Panc1 (cell line): ENCODE data around the gene PAH. TPM values are rescaled to one million over a fixed set of nuclear protein-coding genes. Genes with fewer than 3 reads are reported as not detected.

Source experiments
- ATAC-seq: fragments of 200-7000 bp; cut with Tn5 transposase; 2 replicates; pipeline ENCODE4 v1.9.1; 2020; ENCODE audit warnings: mild to moderate bottlenecking, moderate library complexity
- BruUV-seq: library from RNA; stranded (reverse); fragments of 400-500 nt; replicated peaks from 2 replicates; lab custom pipeline; 2021; lab: Mats Ljungman, UMichigan
- CTCF ChIA-PET: fragments of 300-600 bp; sonication (Branson Sonifier 250); formaldehyde crosslinking; loops from one replicate; lab custom pipeline; 2022; ENCODE audit warnings: antibody characterized with exemption; lab: Charles Lee
- POLR2A ChIA-PET: fragments of 300-600 bp; sonication (Branson Sonifier 250); formaldehyde crosslinking; loops from one replicate; lab custom pipeline; 2022; ENCODE audit warnings: antibody characterized with exemption; lab: Charles Lee
- DNase-seq: peaks from one replicate; pipeline ENCODE4 v3.0.0-alpha.2; 2010; ENCODE audit warnings: low read depth, low spot score
- H3K27ac ChIP-seq: 2 replicates; pipeline ENCODE4 v1.5.1; 2011; ENCODE audit warnings: mild to moderate bottlenecking, low read length, inconsistent platforms
- H3K27me3 ChIP-seq: fragments of 200-500 bp; sonication (Bioruptor generic); 2 replicates; pipeline ENCODE4 v1.6.0; 2014; ENCODE audit warnings: low read length, inconsistent platforms; ENCODE audit not compliant: control insufficient read depth, insufficient read depth
- H3K36me3 ChIP-seq: fragments of 200-500 bp; sonication (Bioruptor generic); 2 replicates; pipeline ENCODE4 v1.5.1; 2014; ENCODE audit warnings: inconsistent platforms, mild to moderate bottlenecking, low read length, moderate library complexity; ENCODE audit not compliant: control insufficient read depth, insufficient read depth
- H3K4me1 ChIP-seq: 2 replicates; pipeline ENCODE4 v1.5.1; 2011; ENCODE audit warnings: inconsistent platforms, mild to moderate bottlenecking, low read length, moderate library complexity; ENCODE audit not compliant: control insufficient read depth, insufficient read depth
- H3K4me3 ChIP-seq, 2 experiments: 2 replicates each; pipeline ENCODE4 v1.5.1; 2011 to 2012; ENCODE audit warnings: low read depth in 2 of 2, low read length in 2 of 2, mild to moderate bottlenecking in 2 of 2, inconsistent platforms in 1 of 2, moderate library complexity in 1 of 2
- H3K9me3 ChIP-seq: fragments of 200-500 bp; sonication (Bioruptor generic); 2 replicates; pipeline ENCODE4 v1.5.1; 2014; ENCODE audit warnings: low read depth, mild to moderate bottlenecking, inconsistent platforms, low read length, moderate library complexity; ENCODE audit not compliant: control insufficient read depth, insufficient read depth
- CTCF ChIP-seq: fragments of 450-650 bp; IDR thresholded peaks from 2 replicates; pipeline ENCODE4 v1.5.1; 2017; ENCODE audit warnings: mild to moderate bottlenecking
- POLR2AphosphoS5 ChIP-seq: IDR thresholded peaks from 2 replicates; pipeline ENCODE4 v1.6.1; 2012; ENCODE audit warnings: mild to moderate bottlenecking, low read depth, low read length, moderate library complexity
- REST ChIP-seq, 2 experiments: IDR thresholded peaks; 2 replicates each; pipeline ENCODE4 v1.6.1; 2011 to 2012; ENCODE audit warnings: low read depth in 2 of 2, control low read depth in 1 of 2, low read length in 1 of 2, mild to moderate bottlenecking in 1 of 2, moderate library complexity in 1 of 2; ENCODE audit not compliant: insufficient read depth in 1 of 2
- SIN3A ChIP-seq: IDR thresholded peaks from 2 replicates; pipeline ENCODE4 v1.6.1; 2012; ENCODE audit warnings: low read depth, mild to moderate bottlenecking, low read length, moderate library complexity, borderline replicate concordance; ENCODE audit not compliant: insufficient read depth
- TCF7L2 ChIP-seq: IDR thresholded peaks from 2 replicates; pipeline ENCODE4 v1.6.1; 2011; ENCODE audit warnings: mild to moderate bottlenecking, low read depth, low read length, inconsistent platforms
- in situ Hi-C: cut with HindIII; loops from 2 replicates; pipeline ENCODE4 v1.10.0; 2016; ENCODE audit warnings: low sequenced_read_pairs, low pct_unique_long_range_greater_than_20kb
- intact Hi-C: fragments of 100-400 bp; cut with micrococcal nuclease; formaldehyde crosslinking; loops from one replicate; pipeline ENCODE4 v1.10.0; 2022; ENCODE audit not compliant: unreplicated experiment
- total RNA-seq: library from RNA; stranded (reverse); gene quantifications from one replicate; pipeline ENCODE4 v1.2.1, GENCODE V29; 2021; ENCODE audit not compliant: unreplicated experiment

The PAH gene
- total RNA-seq, 1 experiment from 2014 or later = 0.51 TPM

- intact Hi-C loops = no loop called here
- Histone ChIP-seq H3K27ac (no peak overlapping the region), H3K4me1 (no peaks in the 10 kb centered on the region), H3K9me3 (no peaks in the 10 kb centered on the region), H3K4me3 (no peak overlapping the region), H3K27me3 (peaks cover 26% of the 10 kb centered on the region), H3K36me3 (no peaks in the 10 kb centered on the region)
- TF ChIP-seq SIN3A (no peak), CTCF (no peak), REST (IDR thresholded peaks at IDR 0.05; ENCODE audit: insufficient read depth in 1 of 2, low read depth in 2 of 2, low read length in 1 of 2) (no peak), POLR2AphosphoS5 (no peak), TCF7L2 (no peak)
- DNase-seq (no peak), ATAC-seq (no peak)
- ChIA-PET POLR2A (no interaction called here), CTCF (no interaction called here)
- in situ Hi-C loops = no loop called here
- BruUV-seq = no TSS peak
These were observed 48.5 kb upstream of the PAH start for GRCh38 chr12:102965281-102966155.

- in situ Hi-C loops = no loop called here
- Histone ChIP-seq H3K27ac (no peak overlapping the region), H3K4me1 (no peaks in the 10 kb centered on the region), H3K27me3 (peaks cover 26% of the 10 kb centered on the region), H3K36me3 (no peaks in the 10 kb centered on the region), H3K4me3 (no peak overlapping the region), H3K9me3 (no peaks in the 10 kb centered on the region)
- TF ChIP-seq SIN3A (no peak), POLR2AphosphoS5 (no peak)
- ATAC-seq (no peak), DNase-seq (no peak)
- intact Hi-C loops = no loop called here
- POLR2A ChIA-PET = no interaction called here
- BruUV-seq = no TSS peak
- CTCF ChIA-PET = no interaction called here
These were observed 47.8 kb upstream of the PAH start for GRCh38 chr12:102964872-102965271.

GRCh38 chr12:102963796-102964195 is 46.8 kb upstream of the PAH start:
- TF ChIP-seq TCF7L2 (no peak), REST (IDR thresholded peaks at IDR 0.05; ENCODE audit: insufficient read depth in 1 of 2, low read depth in 2 of 2, low read length in 1 of 2) (no peak), POLR2AphosphoS5 (no peak), SIN3A (no peak), CTCF (no peak)

More at GRCh38 chr12:102963796-102964195, 46.8 kb upstream of the PAH start:
- Histone ChIP-seq H3K9me3 (no peaks in the 10 kb centered on the region), H3K27me3 (peaks cover 26% of the 10 kb centered on the region), H3K27ac (no peak overlapping the region), H3K4me3 (no peak overlapping the region), H3K36me3 (no peaks in the 10 kb centered on the region), H3K4me1 (no peaks in the 10 kb centered on the region)
- intact Hi-C loops (no loop called here), in situ Hi-C loops (no loop called here)
- ChIA-PET POLR2A (no interaction called here), CTCF (no interaction called here)
- no peak for ATAC-seq
- BruUV-seq = no TSS peak
- DNase-seq = no peak
